ENCODE measurements around the gene KRT83.

KRT83 gene

DNA sequence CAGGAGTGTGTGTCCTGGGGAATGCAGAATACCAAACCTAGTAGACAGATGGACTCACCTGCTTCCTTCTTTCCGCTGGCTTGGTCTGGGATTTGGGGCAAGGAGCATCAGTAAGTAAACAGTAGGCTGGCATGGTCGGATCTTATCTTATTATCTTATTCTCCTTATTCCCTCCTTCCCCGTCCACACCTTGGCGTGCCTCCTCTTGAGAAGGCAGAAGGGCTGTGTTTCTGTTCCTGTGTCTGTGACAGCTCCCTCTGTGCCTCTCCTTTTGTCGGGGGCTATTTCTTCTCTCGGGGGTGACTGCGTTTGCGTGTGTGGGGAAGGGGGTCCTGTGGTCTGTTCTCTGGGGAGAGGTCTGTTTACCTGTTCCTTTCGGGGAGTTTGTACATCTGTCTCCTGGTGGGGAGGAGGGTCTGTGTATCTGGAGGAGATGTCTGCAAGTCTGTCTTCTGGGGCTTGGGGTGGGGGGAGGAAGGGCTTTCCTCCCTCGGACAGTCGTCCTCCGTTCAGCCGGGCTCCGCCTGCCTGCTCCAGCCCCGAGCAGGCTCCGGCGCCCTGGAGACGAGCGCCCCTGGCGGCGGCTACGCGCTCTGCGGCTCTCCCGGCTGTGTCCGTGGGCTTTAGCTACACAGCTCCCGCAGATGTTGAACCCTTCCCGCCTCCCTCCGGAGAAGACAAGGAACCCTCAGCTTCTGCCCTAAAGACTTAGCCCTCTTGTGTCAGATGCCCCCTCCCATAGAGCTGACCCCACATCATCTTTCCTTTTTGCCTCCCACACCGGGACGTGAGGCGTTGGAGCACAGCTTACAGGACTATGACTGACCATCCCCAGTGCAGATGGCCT is 42.4 kb downstream of the KRT83 start:
- Histone ChIP-seq H3K27ac (ENCODE audit: insufficient read depth, low read depth, low read length, poor library complexity, severe bottlenecking) (no peak overlapping the region), H3K4me3 (ENCODE audit: insufficient read depth, low read depth, low read length) (no peak overlapping the region), H3K9me3 (ENCODE audit: control insufficient read depth, low read length) (no peaks in the 10 kb centered on the region), H3K4me1 (ENCODE audit: control insufficient read depth, insufficient read depth, low read length) (no peaks in the 10 kb centered on the region), H3K36me3 (ENCODE audit: control insufficient read depth, insufficient read depth, low read length) (no peaks in the 10 kb centered on the region), H3K27me3 (ENCODE audit: control insufficient read depth, insufficient read depth, low read length, poor library complexity, severe bottlenecking) (peaks cover 22% of the 10 kb centered on the region)
- whole genome bisulfite sequencing, 2 experiments = 26 to 28% methylated on average over 32 of the region's 32 CpGs

DNA sequence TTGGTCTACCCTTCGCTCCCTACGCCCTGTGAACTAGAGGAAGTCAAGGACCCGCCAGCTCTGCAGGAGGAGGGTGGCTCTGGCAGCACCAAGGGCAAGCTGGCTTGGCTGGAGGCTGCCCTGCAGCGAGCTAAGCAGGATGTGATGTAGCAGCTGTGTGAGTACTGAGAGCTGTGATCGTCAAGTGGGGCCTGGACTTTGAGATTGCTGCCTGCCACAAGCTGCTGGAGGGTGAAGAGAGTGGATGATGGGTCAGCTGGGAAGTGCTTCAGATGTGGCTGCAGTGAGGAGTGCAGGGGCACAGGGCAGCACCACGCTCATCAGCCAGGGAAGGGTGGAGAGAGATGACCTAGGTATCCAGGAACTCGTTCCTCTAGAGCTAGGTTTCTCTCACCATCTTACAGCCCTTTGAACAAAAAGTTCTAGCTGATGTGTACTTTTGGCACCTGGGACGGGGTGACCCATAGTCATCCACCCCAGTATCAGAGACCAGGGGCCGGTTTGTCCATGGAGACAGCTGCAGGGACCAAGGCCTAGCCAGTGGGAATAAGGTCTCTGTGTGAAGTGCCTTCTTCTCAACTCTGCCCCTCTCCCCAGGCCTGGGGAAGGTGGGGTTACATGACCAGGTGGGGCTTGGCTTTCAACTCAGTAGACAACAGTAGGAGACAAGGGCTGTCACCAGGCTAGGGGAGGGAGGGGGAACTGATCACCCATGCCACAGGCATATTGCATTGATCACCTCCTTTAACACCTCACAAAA is 43.5 kb downstream of the KRT83 start:
- H3K27ac ChIP-seq (ENCODE audit: insufficient read depth, low read depth, low read length, poor library complexity, severe bottlenecking) = no peak overlapping the region
- no peaks in the 10 kb centered on the region for H3K4me1 ChIP-seq (ENCODE audit: control insufficient read depth, insufficient read depth, low read length)
- no peaks in the 10 kb centered on the region for H3K9me3 ChIP-seq (ENCODE audit: control insufficient read depth, low read length)
- 92 to 96% methylated on average over 9 of the region's 9 CpGs for WGBS, 2 experiments
- no peaks in the 10 kb centered on the region for H3K36me3 ChIP-seq (ENCODE audit: control insufficient read depth, insufficient read depth, low read length)
- no peak overlapping the region for H3K4me3 ChIP-seq (ENCODE audit: insufficient read depth, low read depth, low read length)
- H3K27me3 ChIP-seq (ENCODE audit: control insufficient read depth, insufficient read depth, low read length, poor library complexity, severe bottlenecking) = peaks cover 22% of the 10 kb centered on the region

DNA sequence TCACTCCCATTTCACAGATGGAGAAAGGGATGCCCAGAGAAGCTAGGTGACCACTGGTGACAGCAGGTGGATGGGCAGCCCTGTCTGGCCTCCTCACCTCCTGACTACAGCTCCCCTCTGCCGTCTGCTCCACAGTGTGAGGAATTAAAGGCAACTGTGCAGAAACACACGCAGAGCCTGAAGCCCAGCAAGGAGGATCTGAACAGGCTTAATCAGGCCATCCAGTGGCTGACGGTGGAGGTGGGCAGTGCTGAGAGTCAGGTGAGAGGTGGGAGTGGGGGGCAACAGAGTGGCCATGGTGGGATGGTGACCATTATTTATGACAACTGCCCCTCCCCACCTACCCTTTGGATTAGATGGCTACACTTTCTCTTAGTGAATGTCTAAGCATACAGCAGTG is 45.5 kb downstream of the KRT83 start:
- 86 to 88% methylated on average over 3 of the region's 3 CpGs for WGBS, 2 experiments
- Histone ChIP-seq H3K9me3 (ENCODE audit: control insufficient read depth, low read length) (no peaks in the 10 kb centered on the region), H3K4me3 (ENCODE audit: insufficient read depth, low read depth, low read length) (no peak overlapping the region), H3K36me3 (ENCODE audit: control insufficient read depth, insufficient read depth, low read length) (no peaks in the 10 kb centered on the region), H3K4me1 (ENCODE audit: control insufficient read depth, insufficient read depth, low read length) (no peaks in the 10 kb centered on the region), H3K27me3 (ENCODE audit: control insufficient read depth, insufficient read depth, low read length, poor library complexity, severe bottlenecking) (peaks cover 22% of the 10 kb centered on the region), H3K27ac (ENCODE audit: insufficient read depth, low read depth, low read length, poor library complexity, severe bottlenecking) (no peak overlapping the region)

DNA sequence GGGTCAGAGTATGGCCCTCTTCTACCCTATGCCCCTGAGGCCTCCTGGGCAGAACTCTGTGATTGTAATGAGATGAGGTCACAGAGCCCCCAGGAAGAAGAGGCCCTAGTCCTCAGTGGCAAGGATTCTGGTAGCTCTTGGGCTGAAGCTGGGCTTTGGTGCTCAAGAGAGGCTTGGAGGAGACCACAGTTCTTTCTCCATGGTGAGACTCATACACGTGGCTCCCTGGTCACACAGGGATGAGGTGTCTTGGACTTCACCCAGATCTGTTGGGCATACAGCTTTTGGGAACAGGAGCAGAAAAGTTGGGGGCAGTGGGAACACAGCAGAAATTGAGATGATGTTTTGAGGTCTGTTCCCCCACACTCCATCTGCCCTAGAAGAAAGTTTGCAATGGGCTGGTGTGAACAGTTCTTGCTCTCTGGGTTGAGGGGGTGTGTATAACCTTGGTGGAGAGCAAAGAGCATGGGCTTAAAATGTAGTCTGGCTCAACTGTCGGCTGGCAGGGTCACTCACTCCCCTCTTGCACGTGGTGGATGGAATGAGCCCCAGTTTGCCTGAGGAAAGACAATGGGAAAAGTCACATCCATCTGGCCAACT is 46.6 kb downstream of the KRT83 start, which contains the start of gene KRT86:
Gene KRT86 (plus strand): TSS at position 125 of the 600 bp plus-strand sequence. CDS start 27,272 bp downstream, outside the sequence.
- no peaks in the 10 kb centered on the region for H3K36me3 ChIP-seq (ENCODE audit: control insufficient read depth, insufficient read depth, low read length)
- no peaks in the 10 kb centered on the region for H3K4me1 ChIP-seq (ENCODE audit: control insufficient read depth, insufficient read depth, low read length)
- H3K27me3 ChIP-seq (ENCODE audit: control insufficient read depth, insufficient read depth, low read length, poor library complexity, severe bottlenecking) = peaks cover 18% of the 10 kb centered on the region
- no peak within 1 kb of the TSS for H3K4me3 ChIP-seq (ENCODE audit: insufficient read depth, low read depth, low read length)
- H3K9me3 ChIP-seq (ENCODE audit: control insufficient read depth, low read length) = no peaks in the 10 kb centered on the region
- WGBS, 2 experiments = 72 to 76% methylated on average over 3 of the region's 3 CpGs
- H3K27ac ChIP-seq (ENCODE audit: insufficient read depth, low read depth, low read length, poor library complexity, severe bottlenecking) = no peak within 1 kb of the TSS

DNA sequence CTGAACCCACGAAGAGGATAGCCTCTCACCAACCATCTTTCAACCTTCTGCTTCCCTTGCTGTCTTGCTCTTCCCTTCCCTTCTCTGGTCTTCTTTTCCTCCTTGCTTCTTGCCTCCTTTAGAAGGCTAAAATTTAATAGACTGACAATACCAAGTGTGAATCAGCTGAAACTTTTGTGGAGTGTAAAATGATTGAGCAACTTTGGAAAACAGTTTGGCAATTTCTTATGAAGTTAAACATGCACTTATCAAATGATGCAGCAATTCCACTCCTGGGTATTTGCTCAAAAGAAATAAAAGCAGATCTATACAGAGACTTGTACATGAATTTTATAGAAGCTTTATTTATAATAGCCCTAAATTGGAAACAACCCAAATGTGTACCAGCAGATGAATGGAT is 50.0 kb downstream of the KRT83 start:
- no peaks in the 10 kb centered on the region for H3K4me1 ChIP-seq (ENCODE audit: control insufficient read depth, insufficient read depth, low read length)
- 84 to 86% methylated on average over 1 of the region's 1 CpG for WGBS, 2 experiments
- no peaks in the 10 kb centered on the region for H3K27me3 ChIP-seq (ENCODE audit: control insufficient read depth, insufficient read depth, low read length, poor library complexity, severe bottlenecking)
- H3K4me3 ChIP-seq (ENCODE audit: insufficient read depth, low read depth, low read length) = no peak overlapping the region
- H3K27ac ChIP-seq (ENCODE audit: insufficient read depth, low read depth, low read length, poor library complexity, severe bottlenecking) = no peak overlapping the region
- no peaks in the 10 kb centered on the region for H3K36me3 ChIP-seq (ENCODE audit: control insufficient read depth, insufficient read depth, low read length)
- H3K9me3 ChIP-seq (ENCODE audit: control insufficient read depth, low read length) = no peaks in the 10 kb centered on the region

DNA sequence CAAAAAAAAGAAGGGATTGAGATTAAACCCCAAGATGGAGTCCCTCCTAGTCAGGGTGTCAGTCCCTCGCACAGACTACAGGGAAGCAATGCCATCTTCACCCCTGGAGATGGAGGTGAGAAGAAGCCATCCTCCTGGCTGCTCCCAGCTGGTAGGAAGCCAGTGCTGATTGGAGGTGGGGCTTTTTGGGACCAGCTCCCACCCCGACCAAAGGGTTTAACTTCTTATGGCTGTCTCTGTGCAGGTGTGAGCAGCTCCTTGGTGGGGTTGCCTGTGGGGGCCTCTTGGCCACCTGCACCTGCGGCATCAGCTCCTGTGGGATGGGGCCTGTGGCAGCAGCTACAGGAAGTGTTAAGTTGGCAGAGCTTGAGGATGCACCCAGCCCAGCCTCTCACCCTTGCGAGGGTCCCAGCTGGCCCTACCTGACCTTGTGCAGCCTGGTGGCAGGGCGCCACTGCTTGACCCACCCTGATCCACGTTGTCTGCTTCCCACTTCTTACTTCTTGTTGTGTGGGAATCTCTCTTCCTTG is 50.6 kb downstream of the KRT83 start:
- Histone ChIP-seq H3K9me3 (ENCODE audit: control insufficient read depth, low read length) (no peaks in the 10 kb centered on the region), H3K27me3 (ENCODE audit: control insufficient read depth, insufficient read depth, low read length, poor library complexity, severe bottlenecking) (no peaks in the 10 kb centered on the region), H3K4me1 (ENCODE audit: control insufficient read depth, insufficient read depth, low read length) (no peaks in the 10 kb centered on the region), H3K36me3 (ENCODE audit: control insufficient read depth, insufficient read depth, low read length) (no peaks in the 10 kb centered on the region), H3K27ac (ENCODE audit: insufficient read depth, low read depth, low read length, poor library complexity, severe bottlenecking) (no peak overlapping the region), H3K4me3 (ENCODE audit: insufficient read depth, low read depth, low read length) (no peak overlapping the region)
- WGBS, 2 experiments = 87 to 95% methylated on average over 6 of the region's 6 CpGs

DNA sequence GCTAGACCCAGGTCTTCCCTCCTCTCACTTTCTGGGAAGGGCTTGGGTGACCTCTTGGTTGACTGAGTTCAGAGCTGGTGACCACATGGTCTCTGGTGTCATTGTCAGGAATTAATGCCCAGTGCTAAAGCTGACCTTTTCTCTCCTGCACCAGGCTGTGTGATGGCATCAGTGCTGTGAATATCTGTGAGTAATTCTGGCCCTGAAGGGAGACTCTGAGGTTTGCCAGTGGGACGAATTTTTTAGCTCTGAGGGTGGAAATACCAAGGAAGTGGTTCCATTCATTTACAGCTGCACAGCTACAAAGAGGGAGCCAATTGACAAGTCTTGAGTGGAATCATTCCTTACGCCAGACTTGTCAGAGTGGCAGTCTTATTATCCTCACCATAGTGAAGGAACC is 53.0 kb downstream of the KRT83 start:
- Histone ChIP-seq H3K27ac (ENCODE audit: insufficient read depth, low read depth, low read length, poor library complexity, severe bottlenecking) (no peak overlapping the region), H3K36me3 (ENCODE audit: control insufficient read depth, insufficient read depth, low read length) (no peaks in the 10 kb centered on the region), H3K27me3 (ENCODE audit: control insufficient read depth, insufficient read depth, low read length, poor library complexity, severe bottlenecking) (no peaks in the 10 kb centered on the region), H3K4me1 (ENCODE audit: control insufficient read depth, insufficient read depth, low read length) (no peaks in the 10 kb centered on the region), H3K4me3 (ENCODE audit: insufficient read depth, low read depth, low read length) (no peak overlapping the region), H3K9me3 (ENCODE audit: control insufficient read depth, low read length) (no peaks in the 10 kb centered on the region)
- WGBS, 2 experiments = 90 to 94% methylated on average over 2 of the region's 2 CpGs

DNA sequence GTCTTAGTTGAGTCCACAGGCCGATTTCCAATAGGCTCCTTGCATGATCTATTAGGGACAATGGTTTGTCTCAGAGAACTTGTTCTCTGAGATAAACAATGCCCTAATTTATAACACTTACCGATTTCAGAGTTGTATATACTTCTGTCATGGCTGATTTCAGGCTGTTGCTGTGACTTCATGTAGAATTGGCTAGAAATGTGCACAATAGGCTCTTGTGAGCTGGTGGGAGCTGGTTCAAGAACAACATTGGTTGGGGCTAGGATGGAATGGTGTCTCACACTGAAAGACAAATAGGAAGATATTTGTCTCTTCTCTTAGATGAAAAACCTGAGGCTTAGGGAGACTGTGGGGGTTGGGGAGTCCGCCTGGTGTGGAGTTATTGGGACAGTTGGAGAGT is 53.5 kb downstream of the KRT83 start:
- no peaks in the 10 kb centered on the region for H3K36me3 ChIP-seq (ENCODE audit: control insufficient read depth, insufficient read depth, low read length)
- no peaks in the 10 kb centered on the region for H3K27me3 ChIP-seq (ENCODE audit: control insufficient read depth, insufficient read depth, low read length, poor library complexity, severe bottlenecking)
- H3K4me3 ChIP-seq (ENCODE audit: insufficient read depth, low read depth, low read length) = no peak overlapping the region
- H3K9me3 ChIP-seq (ENCODE audit: control insufficient read depth, low read length) = no peaks in the 10 kb centered on the region
- H3K27ac ChIP-seq (ENCODE audit: insufficient read depth, low read depth, low read length, poor library complexity, severe bottlenecking) = no peak overlapping the region
- 90 to 96% methylated on average over 3 of the region's 3 CpGs for WGBS, 2 experiments
- no peaks in the 10 kb centered on the region for H3K4me1 ChIP-seq (ENCODE audit: control insufficient read depth, insufficient read depth, low read length)

DNA sequence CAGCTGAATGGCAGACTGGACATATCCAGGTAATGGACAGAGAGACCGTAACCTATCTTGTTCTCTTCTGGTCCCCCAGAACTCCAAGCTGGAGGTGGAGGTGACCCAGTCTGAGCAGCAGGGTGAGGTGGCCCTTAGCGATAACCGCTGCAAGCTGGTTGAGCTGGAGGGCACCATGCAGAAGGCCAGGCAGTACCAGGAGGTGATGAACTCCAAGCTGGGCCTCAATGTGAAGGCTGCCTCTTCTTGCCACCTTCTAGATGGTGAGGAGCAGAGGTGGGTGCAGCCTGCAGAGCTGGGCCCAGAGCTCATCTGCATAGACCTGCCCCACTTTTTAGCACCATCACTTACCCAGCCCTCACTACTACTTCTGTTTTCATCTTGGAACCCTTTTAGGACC is 53.9 kb downstream of the KRT83 start:
- H3K4me1 ChIP-seq (ENCODE audit: control insufficient read depth, insufficient read depth, low read length) = no peaks in the 10 kb centered on the region
- WGBS, 2 experiments = 63 to 64% methylated on average over 3 of the region's 3 CpGs
- H3K36me3 ChIP-seq (ENCODE audit: control insufficient read depth, insufficient read depth, low read length) = no peaks in the 10 kb centered on the region
- H3K27ac ChIP-seq (ENCODE audit: insufficient read depth, low read depth, low read length, poor library complexity, severe bottlenecking) = no peak overlapping the region
- H3K9me3 ChIP-seq (ENCODE audit: control insufficient read depth, low read length) = no peaks in the 10 kb centered on the region
- no peaks in the 10 kb centered on the region for H3K27me3 ChIP-seq (ENCODE audit: control insufficient read depth, insufficient read depth, low read length, poor library complexity, severe bottlenecking)
- H3K4me3 ChIP-seq (ENCODE audit: insufficient read depth, low read depth, low read length) = no peak overlapping the region

DNA sequence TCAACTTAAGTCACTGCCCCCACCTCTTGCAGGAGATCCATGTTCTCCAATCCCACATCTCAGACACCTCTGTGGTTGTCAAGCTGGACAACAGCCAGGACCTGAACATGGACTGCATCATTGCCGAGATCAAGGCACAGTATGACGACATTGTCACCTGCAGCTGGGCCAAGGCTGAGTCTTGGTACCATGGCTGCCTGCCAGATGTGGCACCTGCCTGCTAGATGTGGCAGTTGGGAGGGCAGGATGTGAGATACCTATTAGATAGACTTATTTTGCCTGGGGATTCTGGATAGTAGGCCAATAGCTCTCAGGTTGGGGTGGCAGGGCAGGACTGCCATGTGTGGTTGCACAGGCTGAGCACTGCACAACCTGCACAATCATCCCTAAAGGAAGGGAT is 54.7 kb downstream of the KRT83 start:
- Histone ChIP-seq H3K27ac (ENCODE audit: insufficient read depth, low read depth, low read length, poor library complexity, severe bottlenecking) (no peak overlapping the region), H3K36me3 (ENCODE audit: control insufficient read depth, insufficient read depth, low read length) (no peaks in the 10 kb centered on the region), H3K9me3 (ENCODE audit: control insufficient read depth, low read length) (no peaks in the 10 kb centered on the region), H3K4me3 (ENCODE audit: insufficient read depth, low read depth, low read length) (no peak overlapping the region), H3K27me3 (ENCODE audit: control insufficient read depth, insufficient read depth, low read length, poor library complexity, severe bottlenecking) (no peaks in the 10 kb centered on the region), H3K4me1 (ENCODE audit: control insufficient read depth, insufficient read depth, low read length) (peaks cover under 1% of the 10 kb centered on the region)
- 92 to 97% methylated on average over 2 of the region's 2 CpGs for WGBS, 2 experiments
